ENCODE measurements around the gene ZGRF1. TPM values are rescaled to one million over a fixed set of nuclear protein-coding genes. Genes with fewer than 3 reads are reported as not detected.
"Not testable (repeated sequence)": the region's sequence is repeated elsewhere in the genome, so short reads cannot be mapped to it uniquely, and the experiment has no call there.

The ZGRF1 gene
- total RNA-seq, 2 experiments from 2014 or later: 28.8 to 28.9 TPM

DNA sequence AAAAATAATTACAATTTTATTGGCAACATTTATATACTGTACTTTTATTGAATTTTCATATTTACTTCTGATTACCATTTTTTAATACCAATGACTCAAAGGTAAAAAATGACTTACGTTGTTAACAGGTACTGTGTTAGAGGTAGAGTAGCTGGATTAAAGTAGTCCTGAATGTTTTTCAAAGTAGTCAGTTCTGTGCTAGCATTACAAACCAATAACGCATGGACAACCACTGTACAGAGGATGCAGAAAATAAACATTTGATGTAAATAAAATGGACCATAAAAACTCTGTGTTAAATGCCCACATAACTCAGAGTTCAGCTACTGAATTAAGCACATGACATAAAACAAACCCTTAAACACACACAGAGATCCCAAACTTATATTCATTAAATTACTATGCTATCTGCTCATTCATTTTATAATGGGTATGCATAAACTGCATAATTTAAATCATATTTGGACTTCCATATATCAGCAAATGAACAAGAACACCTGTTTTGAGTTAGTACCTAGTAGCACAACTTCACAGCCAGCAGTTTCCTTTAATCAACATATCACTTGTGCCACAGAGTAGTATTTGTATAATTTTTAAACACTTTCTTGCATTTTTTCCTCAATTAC is 74.3 kb downstream of the ZGRF1 start:
- peaks cover 42% of the 10 kb centered on the region for H3K36me3 Mint-ChIP-seq (ENCODE audit: low read depth)
- ChIA-PET POLR2A (interaction anchor here (0.6 kb wide), 1 partner anchor 259 kb away, joined by 3 read pairs; no protein-coding TSS in a partner anchor), CTCF (no interaction called here)
- peaks cover 4% of the 10 kb centered on the region for H3K4me1 Mint-ChIP-seq
- H3K4me3 Mint-ChIP-seq: no peak overlapping the region
- no peak for DNase-seq
- no peaks in the 10 kb centered on the region for H3K27me3 Mint-ChIP-seq
- H3K9me3 Mint-ChIP-seq: no peaks in the 10 kb centered on the region
- H3K27ac Mint-ChIP-seq: no peak overlapping the region

DNA sequence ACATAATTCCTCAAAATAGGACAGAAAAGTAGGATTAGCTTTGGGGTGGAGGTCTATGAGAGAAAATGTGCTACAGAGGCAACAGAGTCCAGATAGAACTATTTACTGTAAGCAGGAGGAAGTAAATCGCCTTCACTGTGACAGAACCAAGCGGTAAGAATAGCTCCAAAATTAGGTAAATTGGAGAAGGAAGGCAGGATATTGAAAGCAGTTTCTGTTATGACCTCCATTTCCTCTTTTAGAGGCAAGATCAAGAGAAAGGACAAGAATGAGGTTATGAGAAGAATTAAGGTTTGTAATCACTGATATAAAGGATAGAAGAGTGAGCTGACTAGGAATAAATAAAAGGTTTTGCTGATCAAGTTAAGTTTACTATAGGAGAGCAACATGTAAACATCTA is 76.6 kb downstream of the ZGRF1 start:
- H3K4me3 Mint-ChIP-seq: no peak overlapping the region
- H3K9me3 Mint-ChIP-seq: no peaks in the 10 kb centered on the region

DNA sequence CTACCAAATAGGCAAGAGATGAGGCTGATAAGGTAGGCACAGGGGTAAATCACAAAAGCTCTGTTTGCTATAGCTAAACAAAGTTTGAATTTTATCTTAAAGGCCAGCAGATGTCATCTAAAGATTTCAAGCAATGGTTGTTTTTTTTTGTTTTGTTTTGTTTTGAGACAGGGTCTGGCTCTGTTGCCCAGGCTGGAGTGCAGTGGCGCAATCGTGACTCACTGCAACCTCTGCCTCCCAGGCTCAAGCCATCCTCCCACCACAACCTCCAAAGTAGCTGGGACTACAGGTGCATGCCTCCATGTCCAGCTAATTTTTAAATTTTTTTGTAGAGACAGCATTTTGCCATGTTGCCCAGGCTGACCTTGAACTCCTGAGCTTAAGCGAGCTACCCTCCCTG is 77.7 kb downstream of the ZGRF1 start:
- H3K4me1 Mint-ChIP-seq: peaks cover 4% of the 10 kb centered on the region
- H3K36me3 Mint-ChIP-seq (ENCODE audit: low read depth): peaks cover 32% of the 10 kb centered on the region
- H3K27ac Mint-ChIP-seq: no peak overlapping the region
- ChIA-PET CTCF (interaction anchor here (1.2 kb wide), 1 partner anchor 9 kb away, joined by 3 read pairs; no protein-coding TSS in a partner anchor), POLR2A (interaction anchor here (0.6 kb wide), 2 partner anchors 26 to 56 kb away, joined by 3 read pairs; no protein-coding TSS in a partner anchor)
- H3K27me3 Mint-ChIP-seq: no peaks in the 10 kb centered on the region
- no peaks in the 10 kb centered on the region for H3K9me3 Mint-ChIP-seq
- no peak for DNase-seq
- no peak overlapping the region for H3K4me3 Mint-ChIP-seq

More for the DNA sequence above, 76.6 kb downstream of the ZGRF1 start:
- H3K27me3 Mint-ChIP-seq: no peaks in the 10 kb centered on the region
- H3K27ac Mint-ChIP-seq: no peak overlapping the region
- H3K36me3 Mint-ChIP-seq (ENCODE audit: low read depth): peaks cover 29% of the 10 kb centered on the region
- no peak for DNase-seq
- peaks cover 4% of the 10 kb centered on the region for H3K4me1 Mint-ChIP-seq
- ChIA-PET CTCF (interaction anchor here (0.6 to 1.2 kb wide), 2 partner anchors 10 to 1456 kb away, joined by 3 read pairs; no protein-coding TSS in a partner anchor), POLR2A (interaction anchor here (0.7 kb wide), 1 partner anchor 14 kb away, joined by 3 read pairs; no protein-coding TSS in a partner anchor)

GRCh38 chr4:112557676-112558411 is 78.9 kb downstream of the ZGRF1 start:
- DNase-seq: no peak
- peaks cover 35% of the 10 kb centered on the region for H3K36me3 Mint-ChIP-seq (ENCODE audit: low read depth)
- ChIA-PET POLR2A (no interaction called here), CTCF (no interaction called here)
- no peaks in the 10 kb centered on the region for H3K9me3 Mint-ChIP-seq
- H3K4me1 Mint-ChIP-seq: peaks cover 4% of the 10 kb centered on the region
- no peaks in the 10 kb centered on the region for H3K27me3 Mint-ChIP-seq
- H3K27ac Mint-ChIP-seq: no peak overlapping the region
- no peak overlapping the region for H3K4me3 Mint-ChIP-seq

DNA sequence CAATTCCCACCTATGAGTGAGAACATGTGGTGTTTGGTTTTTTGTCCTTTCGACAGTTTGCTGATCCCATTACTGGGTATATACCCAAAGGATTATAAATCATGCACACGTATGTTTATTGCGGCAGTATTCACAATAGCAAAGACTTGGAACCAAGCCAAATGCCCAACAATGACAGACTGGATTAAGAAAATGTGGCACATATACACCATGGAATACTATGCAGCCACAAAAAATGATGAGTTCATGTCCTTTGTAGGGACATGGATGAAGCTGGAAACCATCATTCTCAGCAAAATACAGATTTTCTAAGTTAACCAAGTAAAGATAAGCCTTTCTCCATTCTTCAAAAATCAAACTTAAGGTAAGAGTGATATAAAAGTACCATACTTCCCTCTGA is 82.4 kb downstream of the ZGRF1 start:
- DNase-seq, H3K4me3 Mint-ChIP-seq, H3K27me3 Mint-ChIP-seq, H3K9me3 Mint-ChIP-seq, H3K27ac Mint-ChIP-seq, H3K4me1 Mint-ChIP-seq, POLR2A ChIA-PET: not testable (repeated sequence)
- CTCF ChIA-PET: interaction anchor here (0.6 kb wide), 1 partner anchor 211 kb away, joined by 3 read pairs; no protein-coding TSS in a partner anchor
- H3K36me3 Mint-ChIP-seq (ENCODE audit: low read depth): peaks cover 17% of the 10 kb centered on the region

DNA sequence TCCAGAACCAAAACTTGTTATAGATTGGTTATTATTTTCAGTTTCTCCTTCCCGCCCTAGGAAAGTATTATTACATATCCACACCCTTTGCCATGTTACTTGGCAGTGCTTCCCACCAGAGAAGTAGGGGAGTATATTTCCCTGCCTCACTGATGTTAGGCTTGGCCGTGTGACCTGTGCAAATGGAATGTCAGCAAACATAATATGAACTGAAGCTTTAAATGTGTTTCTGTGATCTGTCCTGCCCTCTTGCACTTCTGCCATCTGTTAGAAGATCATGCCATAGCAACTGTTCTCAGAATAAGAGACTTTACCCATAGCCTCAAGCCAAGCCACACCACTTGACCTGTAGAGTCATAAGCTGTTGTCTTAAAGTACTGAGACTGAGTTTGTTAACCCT is 84.0 kb downstream of the ZGRF1 start:
- POLR2A ChIA-PET: no interaction called here

GRCh38 chr4:112550728-112551127 is 86.0 kb downstream of the ZGRF1 start:
- Mint-ChIP-seq H3K36me3 (ENCODE audit: low read depth) (peaks cover 15% of the 10 kb centered on the region), H3K4me1 (no peaks in the 10 kb centered on the region), H3K27ac (no peak overlapping the region), H3K27me3 (no peaks in the 10 kb centered on the region), H3K9me3 (no peaks in the 10 kb centered on the region), H3K4me3 (no peak overlapping the region)
- ChIA-PET CTCF (interaction anchor here (1.0 to 1.1 kb wide), 2 partner anchors 9 to 223 kb away, joined by 3 read pairs; no protein-coding TSS in a partner anchor), POLR2A (no interaction called here)
- DNase-seq: no peak

More for the DNA sequence above, 84.0 kb downstream of the ZGRF1 start:
- DNase-seq: no peak
- Mint-ChIP-seq H3K36me3 (ENCODE audit: low read depth) (peaks cover 13% of the 10 kb centered on the region), H3K27me3 (no peaks in the 10 kb centered on the region), H3K27ac (no peak overlapping the region), H3K4me1 (no peaks in the 10 kb centered on the region), H3K9me3 (no peaks in the 10 kb centered on the region), H3K4me3 (no peak overlapping the region)
- CTCF ChIA-PET: no interaction called here

- Mint-ChIP-seq H3K27me3 (no peaks in the 10 kb centered on the region), H3K4me1 (no peaks in the 10 kb centered on the region), H3K27ac (no peak overlapping the region), H3K9me3 (no peaks in the 10 kb centered on the region), H3K36me3 (ENCODE audit: low read depth) (peaks cover 6% of the 10 kb centered on the region), H3K4me3 (no peak overlapping the region)
- ChIA-PET POLR2A (no interaction called here), CTCF (no interaction called here)
- no peak for DNase-seq
Observed at GRCh38 chr4:112546476-112546875, 90.2 kb downstream of the ZGRF1 start.

DNA sequence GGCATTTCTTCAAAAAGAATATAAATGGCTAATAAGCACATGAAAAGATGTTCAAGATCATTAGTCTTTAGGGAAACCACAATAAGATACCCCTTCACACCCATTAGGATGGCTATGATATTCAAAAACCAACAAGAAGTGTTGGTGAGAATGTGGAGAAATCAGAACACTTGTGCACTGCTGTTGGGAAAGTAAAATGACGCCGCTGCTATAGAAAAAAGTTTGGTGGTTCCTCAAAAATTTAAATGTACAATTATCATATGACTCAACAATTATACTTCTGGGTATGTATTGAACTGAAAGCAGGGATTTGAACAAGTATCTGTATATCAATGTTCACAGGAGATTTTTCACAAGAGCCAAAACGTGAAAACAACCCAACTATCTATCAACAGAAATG is 91.4 kb downstream of the ZGRF1 start:
- CTCF ChIA-PET: no interaction called here
- Mint-ChIP-seq H3K36me3 (ENCODE audit: low read depth) (peaks cover 6% of the 10 kb centered on the region), H3K4me1 (no peaks in the 10 kb centered on the region), H3K4me3 (no peak overlapping the region), H3K27me3 (no peaks in the 10 kb centered on the region), H3K9me3 (no peaks in the 10 kb centered on the region), H3K27ac (no peak overlapping the region)
- POLR2A ChIA-PET: no interaction called here
- DNase-seq: no peak

GRCh38 chr4:112540695-112541094 is 96.0 kb downstream of the ZGRF1 start:
- no peaks in the 10 kb centered on the region for H3K27me3 Mint-ChIP-seq
- CTCF ChIA-PET: no interaction called here
- POLR2A ChIA-PET: no interaction called here

DNA sequence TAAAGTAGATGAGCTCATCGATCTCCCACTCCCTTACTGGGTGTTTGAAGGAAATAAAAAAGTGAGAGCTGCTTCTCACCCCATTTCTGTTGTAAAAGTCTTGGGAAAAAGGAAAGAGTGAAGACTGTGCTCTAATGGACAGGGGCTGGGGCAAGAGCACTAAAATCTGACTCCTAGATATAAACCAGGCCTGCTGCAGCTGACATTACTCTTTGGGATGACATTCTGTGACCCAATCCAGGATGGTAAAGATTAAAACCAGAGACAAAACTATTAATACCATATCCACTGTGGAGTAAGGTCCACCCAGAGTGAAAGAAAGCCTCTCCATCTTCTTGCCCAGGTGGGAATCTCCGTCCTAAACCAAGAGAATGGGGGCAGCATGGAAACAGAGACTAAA is 100.6 kb downstream of the ZGRF1 start:
- Mint-ChIP-seq H3K4me3 (no peak overlapping the region), H3K36me3 (ENCODE audit: low read depth) (peaks cover 4% of the 10 kb centered on the region), H3K4me1 (no peaks in the 10 kb centered on the region), H3K27me3 (no peaks in the 10 kb centered on the region), H3K27ac (no peak overlapping the region), H3K9me3 (no peaks in the 10 kb centered on the region)
- POLR2A ChIA-PET: no interaction called here
- DNase-seq: no peak
- CTCF ChIA-PET: no interaction called here

More at GRCh38 chr4:112540695-112541094, 96.0 kb downstream of the ZGRF1 start:
- Mint-ChIP-seq H3K9me3 (no peaks in the 10 kb centered on the region), H3K4me3 (no peak overlapping the region), H3K27ac (no peak overlapping the region), H3K4me1 (no peaks in the 10 kb centered on the region), H3K36me3 (ENCODE audit: low read depth) (peaks cover 8% of the 10 kb centered on the region)
- no peak for DNase-seq

- CTCF ChIA-PET: interaction anchor here (1.1 to 2.8 kb wide), 2 partner anchors 8 to 12 kb away, joined by 3 to 13 read pairs; no protein-coding TSS in a partner anchor
- DNase-seq: no peak
- POLR2A ChIA-PET: no interaction called here
- Mint-ChIP-seq H3K4me1 (no peaks in the 10 kb centered on the region), H3K9me3 (no peaks in the 10 kb centered on the region), H3K27ac (no peak overlapping the region), H3K4me3 (no peak overlapping the region), H3K36me3 (ENCODE audit: low read depth) (no peaks in the 10 kb centered on the region), H3K27me3 (peaks cover 3% of the 10 kb centered on the region)
Observed at GRCh38 chr4:112532267-112532666, 104.4 kb downstream of the ZGRF1 start.

DNA sequence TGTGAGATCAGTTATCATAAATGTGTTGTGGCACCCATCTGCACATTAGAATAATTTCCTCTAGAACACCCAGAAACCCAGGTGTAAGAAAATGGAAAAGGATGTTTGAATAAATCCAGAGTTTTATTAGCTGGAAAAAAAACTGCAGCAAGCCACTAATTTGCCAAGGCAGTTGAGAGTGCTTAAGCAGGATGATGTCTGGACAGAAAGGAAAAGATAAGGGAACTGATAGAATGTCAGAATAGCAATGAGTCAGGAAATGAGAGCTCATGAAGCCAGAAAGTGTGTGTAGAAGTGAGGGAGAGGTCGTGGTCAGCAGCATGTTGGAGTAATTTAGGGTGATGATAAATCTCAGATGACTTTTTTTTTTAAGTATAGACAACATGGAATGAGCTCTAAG is 105.6 kb downstream of the ZGRF1 start:
- DNase-seq: no peak
- H3K9me3 Mint-ChIP-seq: no peaks in the 10 kb centered on the region
- H3K36me3 Mint-ChIP-seq (ENCODE audit: low read depth): no peaks in the 10 kb centered on the region
- H3K27me3 Mint-ChIP-seq: peaks cover 8% of the 10 kb centered on the region
- H3K4me1 Mint-ChIP-seq: no peaks in the 10 kb centered on the region
- no peak overlapping the region for H3K27ac Mint-ChIP-seq
- H3K4me3 Mint-ChIP-seq: no peak overlapping the region
- POLR2A ChIA-PET: no interaction called here
- CTCF ChIA-PET: interaction anchor here (1.0 to 1.1 kb wide), 2 partner anchors 9 to 11 kb away, joined by 3 read pairs; no protein-coding TSS in a partner anchor
